Fibroblast of lung (primary cell): ENCODE measurements around the gene SEMA6B. TPM values are rescaled to one million over a fixed set of nuclear protein-coding genes. Genes with fewer than 3 reads are reported as not detected.

ENCODE experiments used
- DNase-seq, 2 donors: peaks; one replicate each; pipeline versions ENCODE4 v3.0.0 to v3.0.0-alpha.2; 2010; ENCODE audit warnings: low read depth in 2 of 2
- H2AFZ ChIP-seq: 2 replicates; pipeline ENCODE4 v1.5.1; 2012; ENCODE audit warnings: low read length, control low read depth, inconsistent platforms
- H3K27ac ChIP-seq: 2 replicates; pipeline ENCODE4 v1.5.1; 2011; ENCODE audit warnings: low read length, control low read depth; ENCODE audit not compliant: insufficient read depth
- H3K27me3 ChIP-seq: 2 replicates; pipeline ENCODE4 v1.5.1; 2011; ENCODE audit warnings: mild to moderate bottlenecking, low read length; ENCODE audit not compliant: control insufficient read depth, insufficient read depth
- H3K36me3 ChIP-seq: 2 replicates; pipeline ENCODE4 v1.5.1; 2011; ENCODE audit warnings: low read length; ENCODE audit not compliant: control insufficient read depth, insufficient read depth
- H3K4me1 ChIP-seq: 2 replicates; pipeline ENCODE4 v1.5.1; 2011; ENCODE audit warnings: low read length; ENCODE audit not compliant: control insufficient read depth, insufficient read depth; ENCODE audit errors: extremely low read depth
- H3K4me2 ChIP-seq: 2 replicates; pipeline ENCODE4 v1.5.1; 2011; ENCODE audit warnings: low read length, control low read depth; ENCODE audit not compliant: insufficient read depth; ENCODE audit errors: extremely low read depth
- H3K4me3 ChIP-seq, 4 experiments: fragments of 200-600 bp in 1 of 4; sonication (generic) in 1 of 4; replicated peaks in 1 of 4; 2 replicates each; pipeline ENCODE4 v1.5.1; 2011 to 2016; ENCODE audit warnings: low read length in 4 of 4, low read depth in 3 of 4, mild to moderate bottlenecking in 3 of 4, control low read depth in 2 of 4, inconsistent platforms in 1 of 4, mixed read lengths in 1 of 4; ENCODE audit not compliant: insufficient read depth in 1 of 4; ENCODE audit errors: control extremely low read depth in 1 of 4
- H3K79me2 ChIP-seq: 2 replicates; pipeline ENCODE4 v1.5.1; 2012; ENCODE audit warnings: mild to moderate bottlenecking, low read length, inconsistent platforms; ENCODE audit not compliant: control insufficient read depth, insufficient read depth
- H3K9ac ChIP-seq: 2 replicates; pipeline ENCODE4 v1.5.1; 2011; ENCODE audit warnings: mild to moderate bottlenecking, low read length, control low read depth; ENCODE audit not compliant: insufficient read depth
- H3K9me3 ChIP-seq: 2 replicates; pipeline ENCODE4 v1.5.1; 2012; ENCODE audit warnings: low read depth, low read length; ENCODE audit not compliant: control insufficient read depth, insufficient read depth
- H4K20me1 ChIP-seq: 2 replicates; pipeline ENCODE4 v1.5.1; 2011; ENCODE audit warnings: low read length; ENCODE audit not compliant: control insufficient read depth, insufficient read depth; ENCODE audit errors: extremely low read depth
- EZH2 ChIP-seq: IDR thresholded peaks from 2 replicates; pipeline ENCODE4 v1.5.1; 2012; ENCODE audit warnings: low read length, control low read depth, mild to moderate bottlenecking; ENCODE audit errors: missing control alignments
- polyA plus RNA-seq, 2 donors: library from polyadenylated mRNA; depleted of rRNA in 1 of 2; stranded (reverse) in 1 of 2; unstranded in 1 of 2; fragments of >200 nt; gene quantifications; 2 replicates each; pipeline ENCODE4 v1.2.1, GENCODE V29; 2011 to 2012; ENCODE audit warnings: missing spikeins in 1 of 2
- total RNA-seq: library from RNA; depleted of rRNA; stranded (reverse); fragments of >200 nt; gene quantifications from 2 replicates; pipeline ENCODE4 v1.2.1, GENCODE V29; 2014
- TF ChIP-seq, protein P1 (sequence below), 2 donors: IDR thresholded peaks in 1 of 2; conservative IDR thresholded peaks in 1 of 2; 1 replicate in 1 of 2; 2 replicates in 1 of 2; pipeline ENCODE4 v1.5.1; 2011 to 2012; ENCODE audit warnings: low read length in 2 of 2, control low read depth in 1 of 2, inconsistent platforms in 1 of 2, low read depth in 1 of 2, mild to moderate bottlenecking in 1 of 2

Gene SEMA6B
- total and polyA plus RNA-seq, 2 donors (not counting 1 experiment from before 2014, with no cell fraction given): under 0.01 to 0.31 TPM

DNA sequence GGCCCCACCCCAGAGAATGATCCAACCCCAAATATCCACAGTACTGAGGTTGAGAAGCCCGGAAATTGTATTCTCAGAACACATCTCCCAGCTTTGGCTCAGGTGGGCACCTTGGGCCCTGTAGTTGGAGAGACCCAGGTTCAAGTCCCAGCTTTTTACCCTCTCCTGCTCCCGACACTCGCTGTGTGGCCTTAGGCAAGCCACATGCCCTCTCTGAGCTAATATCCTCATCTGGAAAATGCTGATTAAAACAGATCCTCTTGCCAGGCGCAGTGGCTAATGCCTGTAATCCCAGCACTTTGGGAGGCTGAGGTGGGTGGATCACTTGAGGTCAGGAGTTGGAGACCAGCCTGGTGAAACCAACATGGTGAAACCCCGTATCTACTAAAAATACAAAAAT lies 43.8 kb downstream of the SEMA6B start:
- H3K27ac ChIP-seq: no peak overlapping the region
- no peak overlapping the region for H3K4me2 ChIP-seq
- no peak for TF ChIP-seq EZH2
- TF ChIP-seq, protein P1, sequence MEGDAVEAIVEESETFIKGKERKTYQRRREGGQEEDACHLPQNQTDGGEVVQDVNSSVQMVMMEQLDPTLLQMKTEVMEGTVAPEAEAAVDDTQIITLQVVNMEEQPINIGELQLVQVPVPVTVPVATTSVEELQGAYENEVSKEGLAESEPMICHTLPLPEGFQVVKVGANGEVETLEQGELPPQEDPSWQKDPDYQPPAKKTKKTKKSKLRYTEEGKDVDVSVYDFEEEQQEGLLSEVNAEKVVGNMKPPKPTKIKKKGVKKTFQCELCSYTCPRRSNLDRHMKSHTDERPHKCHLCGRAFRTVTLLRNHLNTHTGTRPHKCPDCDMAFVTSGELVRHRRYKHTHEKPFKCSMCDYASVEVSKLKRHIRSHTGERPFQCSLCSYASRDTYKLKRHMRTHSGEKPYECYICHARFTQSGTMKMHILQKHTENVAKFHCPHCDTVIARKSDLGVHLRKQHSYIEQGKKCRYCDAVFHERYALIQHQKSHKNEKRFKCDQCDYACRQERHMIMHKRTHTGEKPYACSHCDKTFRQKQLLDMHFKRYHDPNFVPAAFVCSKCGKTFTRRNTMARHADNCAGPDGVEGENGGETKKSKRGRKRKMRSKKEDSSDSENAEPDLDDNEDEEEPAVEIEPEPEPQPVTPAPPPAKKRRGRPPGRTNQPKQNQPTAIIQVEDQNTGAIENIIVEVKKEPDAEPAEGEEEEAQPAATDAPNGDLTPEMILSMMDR (conservative IDR thresholded peaks at IDR 0.05 in 1 of 2, IDR thresholded peaks at IDR 0.05 in 1 of 2; ENCODE audit: low read depth in 1 of 2, low read length in 2 of 2): no peak
- no peaks in the 10 kb centered on the region for H3K36me3 ChIP-seq
- H3K4me1 ChIP-seq: no peaks in the 10 kb centered on the region
- no peak overlapping the region for H3K9ac ChIP-seq
- H3K9me3 ChIP-seq: no peaks in the 10 kb centered on the region
- H3K79me2 ChIP-seq: no peaks in the 10 kb centered on the region
- DNase-seq: no peak
- H2AFZ ChIP-seq: no peak overlapping the region
- H3K4me3 ChIP-seq: no peak overlapping the region
- H3K27me3 ChIP-seq: no peaks in the 10 kb centered on the region
- H4K20me1 ChIP-seq: no peaks in the 10 kb centered on the region

DNA sequence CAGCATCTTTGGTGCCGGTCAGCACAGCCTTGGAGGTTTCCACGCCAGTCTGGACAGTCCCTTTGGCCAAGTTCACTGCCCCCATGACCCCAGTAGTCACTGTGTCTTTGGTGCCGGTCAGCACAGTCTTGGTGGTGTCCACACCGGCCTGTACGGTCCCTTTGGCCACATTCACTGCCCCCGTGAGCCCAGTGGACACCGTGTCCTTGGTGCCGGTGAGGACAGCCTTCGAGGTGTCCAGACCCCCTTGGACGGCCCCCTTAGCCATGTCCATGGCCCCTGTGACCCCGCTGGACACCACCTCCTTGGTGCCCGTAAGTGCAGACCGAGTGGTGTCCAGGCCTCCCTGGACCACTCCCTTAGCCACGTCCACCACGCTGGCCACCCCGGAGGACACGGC lies 46.2 kb downstream of the SEMA6B start:
- no peak for DNase-seq
- no peaks in the 10 kb centered on the region for H3K9me3 ChIP-seq
- TF ChIP-seq EZH2: no peak
- H3K9ac ChIP-seq: no peak overlapping the region
- H2AFZ ChIP-seq: no peak overlapping the region
- no peak overlapping the region for H3K4me3 ChIP-seq
- no peak overlapping the region for H3K27ac ChIP-seq
- H3K36me3 ChIP-seq: no peaks in the 10 kb centered on the region
- H3K27me3 ChIP-seq: no peaks in the 10 kb centered on the region
- no peaks in the 10 kb centered on the region for H3K79me2 ChIP-seq
- H3K4me1 ChIP-seq: no peaks in the 10 kb centered on the region
- H4K20me1 ChIP-seq: no peaks in the 10 kb centered on the region
- H3K4me2 ChIP-seq: no peak overlapping the region

DNA sequence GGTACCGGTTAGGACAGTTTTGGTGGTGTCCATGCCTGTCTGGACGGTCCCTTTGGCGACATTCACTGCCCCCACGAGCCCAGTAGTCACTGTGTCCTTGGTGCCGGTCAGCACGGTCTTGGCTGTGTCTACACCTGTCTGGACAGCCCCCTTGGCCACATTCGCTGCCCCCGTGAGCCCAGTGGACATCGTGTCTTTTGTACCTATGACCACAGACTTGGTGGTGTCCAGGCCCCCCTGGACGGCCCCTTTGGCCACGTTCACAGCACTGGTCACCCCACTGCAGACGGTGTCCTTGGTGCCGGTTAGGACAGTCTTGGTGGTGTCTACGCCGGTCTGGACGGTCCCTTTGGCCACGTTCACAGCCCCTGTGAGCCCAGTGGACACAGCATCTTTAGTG lies 47.4 kb downstream of the SEMA6B start:
- H3K4me2 ChIP-seq: no peak overlapping the region
- H4K20me1 ChIP-seq: no peaks in the 10 kb centered on the region
- no peaks in the 10 kb centered on the region for H3K9me3 ChIP-seq
- no peaks in the 10 kb centered on the region for H3K27me3 ChIP-seq
- no peak for DNase-seq
- no peak overlapping the region for H3K9ac ChIP-seq
- H2AFZ ChIP-seq: no peak overlapping the region
- no peak for TF ChIP-seq EZH2
- TF ChIP-seq, protein P1 (conservative IDR thresholded peaks at IDR 0.05 in 1 of 2, IDR thresholded peaks at IDR 0.05 in 1 of 2; ENCODE audit: low read depth in 1 of 2, low read length in 2 of 2): no peak
- no peak overlapping the region for H3K4me3 ChIP-seq
- H3K27ac ChIP-seq: no peak overlapping the region
- H3K4me1 ChIP-seq: no peaks in the 10 kb centered on the region
- no peaks in the 10 kb centered on the region for H3K79me2 ChIP-seq
- no peaks in the 10 kb centered on the region for H3K36me3 ChIP-seq
